ENCODE data around the gene SLC6A12.

DNA sequence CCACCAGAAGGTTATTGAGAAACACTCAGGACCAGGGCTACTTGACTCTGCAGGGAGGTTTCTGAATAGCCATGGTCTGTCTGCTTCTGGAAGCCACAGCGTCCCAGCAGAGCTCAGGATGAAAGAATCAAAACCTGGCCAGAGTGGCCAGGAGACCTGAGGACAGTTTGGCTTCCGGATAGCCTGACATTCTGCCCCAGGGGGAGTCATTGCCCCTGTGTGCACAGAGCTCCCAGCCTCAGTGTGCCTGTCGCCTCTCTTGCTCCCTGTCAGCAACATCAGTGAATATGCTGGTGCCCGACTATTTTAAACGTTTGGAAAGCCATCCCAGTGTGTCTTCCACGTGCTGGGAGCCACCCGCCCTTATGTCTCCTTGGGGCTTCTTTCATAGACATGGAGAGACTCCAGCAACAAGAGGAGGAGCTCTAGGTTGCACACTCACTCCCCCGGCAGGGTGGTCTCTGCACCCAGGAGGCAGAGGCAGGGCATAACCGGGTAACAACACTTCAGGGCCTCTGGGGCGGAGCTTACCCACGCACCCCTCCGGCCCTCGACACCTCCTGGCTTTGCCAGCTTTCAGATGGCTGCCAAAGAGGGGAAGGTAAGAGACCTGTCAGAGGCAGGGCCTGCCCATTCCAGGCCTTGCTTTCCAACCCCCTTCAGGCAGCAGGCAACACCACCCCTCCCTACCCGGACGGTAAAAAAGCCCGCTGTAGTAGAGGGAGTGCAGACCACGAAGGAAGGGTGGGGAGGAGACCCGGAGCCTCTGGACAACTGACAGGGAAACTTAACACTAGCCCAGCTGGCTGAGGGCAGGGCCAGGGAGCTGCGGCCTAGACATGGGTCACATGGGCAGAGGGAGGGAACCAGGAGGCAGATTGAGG, 19.0 kb upstream of the SLC6A12 start:
- TF ChIP-seq EZH2 (IDR thresholded peaks at IDR 0.05; ENCODE audit: low read length) = no peak
- TF ChIP-seq, protein P1, sequence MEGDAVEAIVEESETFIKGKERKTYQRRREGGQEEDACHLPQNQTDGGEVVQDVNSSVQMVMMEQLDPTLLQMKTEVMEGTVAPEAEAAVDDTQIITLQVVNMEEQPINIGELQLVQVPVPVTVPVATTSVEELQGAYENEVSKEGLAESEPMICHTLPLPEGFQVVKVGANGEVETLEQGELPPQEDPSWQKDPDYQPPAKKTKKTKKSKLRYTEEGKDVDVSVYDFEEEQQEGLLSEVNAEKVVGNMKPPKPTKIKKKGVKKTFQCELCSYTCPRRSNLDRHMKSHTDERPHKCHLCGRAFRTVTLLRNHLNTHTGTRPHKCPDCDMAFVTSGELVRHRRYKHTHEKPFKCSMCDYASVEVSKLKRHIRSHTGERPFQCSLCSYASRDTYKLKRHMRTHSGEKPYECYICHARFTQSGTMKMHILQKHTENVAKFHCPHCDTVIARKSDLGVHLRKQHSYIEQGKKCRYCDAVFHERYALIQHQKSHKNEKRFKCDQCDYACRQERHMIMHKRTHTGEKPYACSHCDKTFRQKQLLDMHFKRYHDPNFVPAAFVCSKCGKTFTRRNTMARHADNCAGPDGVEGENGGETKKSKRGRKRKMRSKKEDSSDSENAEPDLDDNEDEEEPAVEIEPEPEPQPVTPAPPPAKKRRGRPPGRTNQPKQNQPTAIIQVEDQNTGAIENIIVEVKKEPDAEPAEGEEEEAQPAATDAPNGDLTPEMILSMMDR (optimal IDR thresholded peaks at IDR 0.05 in 1 of 3, IDR thresholded peaks at IDR 0.05 in 1 of 3, conservative IDR thresholded peaks at IDR 0.05 in 1 of 3; ENCODE audit: extremely low read depth in 1 of 3, insufficient read depth in 2 of 3, low read length in 3 of 3) = no peak
